ENCODE results near the gene NPTN. TPM values are rescaled to one million over a fixed set of nuclear protein-coding genes. Genes with fewer than 3 reads are reported as not detected.

Gene NPTN
- total RNA-seq, 1 experiment from 2014 or later: 71.0 TPM

GRCh38 chr15:73571346-73571745 is 61.8 kb downstream of the NPTN start:
- intact Hi-C loops (cut with micrococcal nuclease): no loop called here
- Mint-ChIP-seq H3K27ac (ENCODE audit: low read depth, unreplicated experiment) (peak overlapping the region; percentile 44), H3K4me1 (ENCODE audit: insufficient read depth, unreplicated experiment) (peaks cover 23% of the 10 kb centered on the region), H3K4me3 (ENCODE audit: unreplicated experiment) (no peak overlapping the region), H3K9me3 (ENCODE audit: unreplicated experiment) (no peaks in the 10 kb centered on the region), H3K36me3 (ENCODE audit: insufficient read depth, unreplicated experiment) (peaks cover 87% of the 10 kb centered on the region), H3K27me3 (ENCODE audit: insufficient read depth, unreplicated experiment) (no peaks in the 10 kb centered on the region)
- ChIA-PET POLR2A (interaction anchor here (0.6 to 1.2 kb wide), 5 partner anchors 39 to 76 kb away, joined by 3 to 7 read pairs (median 3); partner anchors contain the start of gene NPTN), CTCF (interaction anchor here (1.0 to 1.3 kb wide), 6 partner anchors 9 to 265 kb away, joined by 3 to 8 read pairs (median 4); no protein-coding TSS in a partner anchor)
- TF ChIP-seq CTCF (IDR thresholded peaks at IDR 0.05; ENCODE audit: unreplicated experiment): no peak
- no TSS peak for BruUV-seq (replicated peaks)
- DNase-seq (ENCODE audit: unreplicated experiment): no peak

- Mint-ChIP-seq H3K4me3 (ENCODE audit: unreplicated experiment) (no peak overlapping the region), H3K36me3 (ENCODE audit: insufficient read depth, unreplicated experiment) (peaks cover 86% of the 10 kb centered on the region), H3K27me3 (ENCODE audit: insufficient read depth, unreplicated experiment) (no peaks in the 10 kb centered on the region), H3K27ac (ENCODE audit: low read depth, unreplicated experiment) (peak overlapping the region; percentile 44), H3K9me3 (ENCODE audit: unreplicated experiment) (no peaks in the 10 kb centered on the region), H3K4me1 (ENCODE audit: insufficient read depth, unreplicated experiment) (peaks cover 14% of the 10 kb centered on the region)
- no peak for DNase-seq (ENCODE audit: unreplicated experiment)
- intact Hi-C loops (cut with micrococcal nuclease): no loop called here
- CTCF ChIA-PET: interaction anchor here (1.0 to 1.3 kb wide), 2 partner anchors 127 to 265 kb away, joined by 3 read pairs; no protein-coding TSS in a partner anchor
- no TSS peak for BruUV-seq (replicated peaks)
- no peak for TF ChIP-seq CTCF (IDR thresholded peaks at IDR 0.05; ENCODE audit: unreplicated experiment)
- POLR2A ChIA-PET: interaction anchor here (0.7 to 0.9 kb wide), 2 partner anchors 11 to 37 kb away, joined by 3 read pairs; no protein-coding TSS in a partner anchor
These were observed 62.7 kb downstream of the NPTN start for GRCh38 chr15:73570355-73571032.

GRCh38 chr15:73569361-73569760 is 63.8 kb downstream of the NPTN start:
- no peaks in the 10 kb centered on the region for H3K9me3 Mint-ChIP-seq (ENCODE audit: unreplicated experiment)
- intact Hi-C loops (cut with micrococcal nuclease): no loop called here
- no peak overlapping the region for H3K4me3 Mint-ChIP-seq (ENCODE audit: unreplicated experiment)
- peaks cover 82% of the 10 kb centered on the region for H3K36me3 Mint-ChIP-seq (ENCODE audit: insufficient read depth, unreplicated experiment)
- TF ChIP-seq CTCF (IDR thresholded peaks at IDR 0.05; ENCODE audit: unreplicated experiment): no peak
- no TSS peak for BruUV-seq (replicated peaks)
- POLR2A ChIA-PET: interaction anchor here (0.6 to 1.4 kb wide), 4 partner anchors 21 to 316 kb away, joined by 3 to 8 read pairs (median 4); partner anchors contain the start of gene NPTN
- no peak for DNase-seq (ENCODE audit: unreplicated experiment)
- CTCF ChIA-PET: interaction anchor here (0.7 to 1.0 kb wide), 3 partner anchors 67 to 131 kb away, joined by 3 to 7 read pairs (median 3); no protein-coding TSS in a partner anchor
- H3K4me1 Mint-ChIP-seq (ENCODE audit: insufficient read depth, unreplicated experiment): peaks cover 15% of the 10 kb centered on the region
- no peak overlapping the region for H3K27ac Mint-ChIP-seq (ENCODE audit: low read depth, unreplicated experiment)
- H3K27me3 Mint-ChIP-seq (ENCODE audit: insufficient read depth, unreplicated experiment): no peaks in the 10 kb centered on the region

GRCh38 chr15:73568564-73569280 is 64.5 kb downstream of the NPTN start:
- no peaks in the 10 kb centered on the region for H3K9me3 Mint-ChIP-seq (ENCODE audit: unreplicated experiment)
- ChIA-PET POLR2A (interaction anchor here (1.3 to 1.4 kb wide), 4 partner anchors 21 to 65 kb away, joined by 3 to 10 read pairs (median 6); partner anchors contain the start of gene NPTN), CTCF (interaction anchor here (1.0 to 1.1 kb wide), 3 partner anchors 67 to 131 kb away, joined by 3 to 5 read pairs (median 3); no protein-coding TSS in a partner anchor)
- no peak for TF ChIP-seq CTCF (IDR thresholded peaks at IDR 0.05; ENCODE audit: unreplicated experiment)
- intact Hi-C loops (cut with micrococcal nuclease): no loop called here
- no peak overlapping the region for H3K4me3 Mint-ChIP-seq (ENCODE audit: unreplicated experiment)
- no TSS peak for BruUV-seq (replicated peaks)
- H3K4me1 Mint-ChIP-seq (ENCODE audit: insufficient read depth, unreplicated experiment): peaks cover 13% of the 10 kb centered on the region
- H3K27me3 Mint-ChIP-seq (ENCODE audit: insufficient read depth, unreplicated experiment): no peaks in the 10 kb centered on the region
- peaks cover 84% of the 10 kb centered on the region for H3K36me3 Mint-ChIP-seq (ENCODE audit: insufficient read depth, unreplicated experiment)
- no peak for DNase-seq (ENCODE audit: unreplicated experiment)
- H3K27ac Mint-ChIP-seq (ENCODE audit: low read depth, unreplicated experiment): no peak overlapping the region

All from MCF 10A (cell line).